ENCODE measurements around the gene MAP2K3.

GRCh38 chr17:21268596-21269188 lies 15.8 kb upstream of the MAP2K3 start:
- TF ChIP-seq RARB (CRISPR knock-in tag; IDR thresholded peaks at IDR 0.05) (no peak), ZNF70 (CRISPR knock-in tag; IDR thresholded peaks at IDR 0.05) (no peak), PATZ1 (CRISPR knock-in tag; IDR thresholded peaks at IDR 0.05; ENCODE audit: borderline replicate concordance) (no peak), TSHZ2 (CRISPR knock-in tag; IDR thresholded peaks at IDR 0.05) (no peak), OSR1 (CRISPR knock-in tag; IDR thresholded peaks at IDR 0.05) (no peak), ZFP30 (CRISPR knock-in tag; IDR thresholded peaks at IDR 0.05) (no peak), ZC3H10 (CRISPR knock-in tag; IDR thresholded peaks at IDR 0.05) (no peak), CSDC2 (CRISPR knock-in tag; IDR thresholded peaks at IDR 0.05) (no peak), ZNF565 (CRISPR knock-in tag; conservative IDR thresholded peaks at IDR 0.05; ENCODE audit: low read depth) (no peak), ARNTL (CRISPR knock-in tag; IDR thresholded peaks at IDR 0.05; ENCODE audit: borderline replicate concordance, low read depth) (no peak), TCF4 (CRISPR knock-in tag; IDR thresholded peaks at IDR 0.05; ENCODE audit: borderline replicate concordance) (no peak), ZNF8 (CRISPR knock-in tag; IDR thresholded peaks at IDR 0.05) (no peak)
